ENCODE data around the gene HNF4A. TPM values are rescaled to one million over a fixed set of nuclear protein-coding genes. Genes with fewer than 3 reads are reported as not detected.

The HNF4A gene
- total and polyA plus RNA-seq, 2 of the 13 experiments (the other 11 are each of a cell fraction or from before 2014, with no cell fraction given) = 80.9 to 169 TPM

DNA sequence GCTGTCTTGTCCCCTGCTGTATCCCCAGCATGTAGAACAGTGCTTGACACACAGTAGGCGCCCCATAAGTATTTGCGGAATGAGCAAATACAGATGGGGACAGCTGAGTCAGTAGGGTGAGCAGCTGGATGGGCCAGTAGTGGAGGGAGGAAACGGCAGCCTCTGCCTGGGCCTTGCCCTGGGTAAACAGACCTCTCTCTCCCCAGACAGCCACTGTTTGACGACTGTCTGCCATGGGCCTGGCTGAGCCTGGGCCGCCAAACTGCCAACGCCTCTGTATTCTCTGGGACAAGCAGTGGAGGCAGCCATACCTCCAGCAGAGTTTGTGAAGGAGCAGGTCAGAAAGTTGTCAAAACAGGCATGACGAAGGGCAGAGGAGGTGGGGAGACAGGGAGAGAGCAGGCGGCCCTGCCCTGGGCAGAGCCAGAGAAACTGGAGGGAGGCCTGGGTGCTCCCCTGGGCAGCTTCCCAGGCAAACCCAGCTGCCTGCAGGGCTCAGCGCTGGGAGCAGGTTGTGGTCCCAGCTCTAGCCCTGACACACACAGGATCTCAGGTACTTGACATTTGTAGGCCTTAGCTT, 15.2 kb downstream of the HNF4A start (continued):
- TF ChIP-seq ARID2 (CRISPR knock-in tag; IDR thresholded peaks at IDR 0.05; ENCODE audit: borderline replicate concordance) = peak; percentile 78; the same call in 1 of the 2 replicates
- TF ChIP-seq HMG20B (CRISPR knock-in tag; conservative IDR thresholded peaks at IDR 0.05) = peak; percentile 63; the same call in 1 of the 2 replicates
- TF ChIP-seq ZNF143 (CRISPR knock-in tag; IDR thresholded peaks at IDR 0.05) = peak; percentile 73
- no peak; the same call in 1 of the 2 replicates for TF ChIP-seq ZNF557 (CRISPR knock-in tag; IDR thresholded peaks at IDR 0.05)
- peak; percentile 66; the same call in 1 of the 2 replicates for TF ChIP-seq SAFB2 (CRISPR knock-in tag; IDR thresholded peaks at IDR 0.05; ENCODE audit: borderline replicate concordance, low read depth)
- no peak for TF ChIP-seq ZEB1 (IDR thresholded peaks at IDR 0.05; ENCODE audit: insufficient replicate concordance, low read depth)
- no peak for TF ChIP-seq TMF1 (CRISPR knock-in tag; IDR thresholded peaks at IDR 0.05; ENCODE audit: low read depth)
- peak; percentile 99 for TF ChIP-seq ZNF644 (CRISPR knock-in tag; IDR thresholded peaks at IDR 0.05; ENCODE audit: low read depth)
- peak; percentile 54 for TF ChIP-seq ADNP (CRISPR knock-in tag; IDR thresholded peaks at IDR 0.05)
- 0 out of 2 replicates have a peak, but pooled peaks have one; percentile 56 for TF ChIP-seq ZNF33B (CRISPR knock-in tag; IDR thresholded peaks at IDR 0.05)
- TF ChIP-seq CEBPG (CRISPR knock-in tag; IDR thresholded peaks at IDR 0.05) = peak; percentile 72
- TF ChIP-seq ZNF451 (CRISPR knock-in tag; IDR thresholded peaks at IDR 0.05) = peak; percentile 66; the same call in 1 of the 2 replicates
- TF ChIP-seq FOXO1 (CRISPR knock-in tag; IDR thresholded peaks at IDR 0.05) = peak; percentile 89
- TF ChIP-seq, protein P1, sequence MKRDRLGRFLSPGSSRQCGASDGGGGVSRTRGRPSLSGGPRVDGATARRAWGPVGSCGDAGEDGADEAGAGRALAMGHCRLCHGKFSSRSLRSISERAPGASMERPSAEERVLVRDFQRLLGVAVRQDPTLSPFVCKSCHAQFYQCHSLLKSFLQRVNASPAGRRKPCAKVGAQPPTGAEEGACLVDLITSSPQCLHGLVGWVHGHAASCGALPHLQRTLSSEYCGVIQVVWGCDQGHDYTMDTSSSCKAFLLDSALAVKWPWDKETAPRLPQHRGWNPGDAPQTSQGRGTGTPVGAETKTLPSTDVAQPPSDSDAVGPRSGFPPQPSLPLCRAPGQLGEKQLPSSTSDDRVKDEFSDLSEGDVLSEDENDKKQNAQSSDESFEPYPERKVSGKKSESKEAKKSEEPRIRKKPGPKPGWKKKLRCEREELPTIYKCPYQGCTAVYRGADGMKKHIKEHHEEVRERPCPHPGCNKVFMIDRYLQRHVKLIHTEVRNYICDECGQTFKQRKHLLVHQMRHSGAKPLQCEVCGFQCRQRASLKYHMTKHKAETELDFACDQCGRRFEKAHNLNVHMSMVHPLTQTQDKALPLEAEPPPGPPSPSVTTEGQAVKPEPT (CRISPR knock-in tag; IDR thresholded peaks at IDR 0.05; ENCODE audit: low read depth) = no peak; the same call in 1 of the 2 replicates
- peak; percentile 97 for TF ChIP-seq MEIS2 (CRISPR knock-in tag; IDR thresholded peaks at IDR 0.05)
- TF ChIP-seq, protein P2, sequence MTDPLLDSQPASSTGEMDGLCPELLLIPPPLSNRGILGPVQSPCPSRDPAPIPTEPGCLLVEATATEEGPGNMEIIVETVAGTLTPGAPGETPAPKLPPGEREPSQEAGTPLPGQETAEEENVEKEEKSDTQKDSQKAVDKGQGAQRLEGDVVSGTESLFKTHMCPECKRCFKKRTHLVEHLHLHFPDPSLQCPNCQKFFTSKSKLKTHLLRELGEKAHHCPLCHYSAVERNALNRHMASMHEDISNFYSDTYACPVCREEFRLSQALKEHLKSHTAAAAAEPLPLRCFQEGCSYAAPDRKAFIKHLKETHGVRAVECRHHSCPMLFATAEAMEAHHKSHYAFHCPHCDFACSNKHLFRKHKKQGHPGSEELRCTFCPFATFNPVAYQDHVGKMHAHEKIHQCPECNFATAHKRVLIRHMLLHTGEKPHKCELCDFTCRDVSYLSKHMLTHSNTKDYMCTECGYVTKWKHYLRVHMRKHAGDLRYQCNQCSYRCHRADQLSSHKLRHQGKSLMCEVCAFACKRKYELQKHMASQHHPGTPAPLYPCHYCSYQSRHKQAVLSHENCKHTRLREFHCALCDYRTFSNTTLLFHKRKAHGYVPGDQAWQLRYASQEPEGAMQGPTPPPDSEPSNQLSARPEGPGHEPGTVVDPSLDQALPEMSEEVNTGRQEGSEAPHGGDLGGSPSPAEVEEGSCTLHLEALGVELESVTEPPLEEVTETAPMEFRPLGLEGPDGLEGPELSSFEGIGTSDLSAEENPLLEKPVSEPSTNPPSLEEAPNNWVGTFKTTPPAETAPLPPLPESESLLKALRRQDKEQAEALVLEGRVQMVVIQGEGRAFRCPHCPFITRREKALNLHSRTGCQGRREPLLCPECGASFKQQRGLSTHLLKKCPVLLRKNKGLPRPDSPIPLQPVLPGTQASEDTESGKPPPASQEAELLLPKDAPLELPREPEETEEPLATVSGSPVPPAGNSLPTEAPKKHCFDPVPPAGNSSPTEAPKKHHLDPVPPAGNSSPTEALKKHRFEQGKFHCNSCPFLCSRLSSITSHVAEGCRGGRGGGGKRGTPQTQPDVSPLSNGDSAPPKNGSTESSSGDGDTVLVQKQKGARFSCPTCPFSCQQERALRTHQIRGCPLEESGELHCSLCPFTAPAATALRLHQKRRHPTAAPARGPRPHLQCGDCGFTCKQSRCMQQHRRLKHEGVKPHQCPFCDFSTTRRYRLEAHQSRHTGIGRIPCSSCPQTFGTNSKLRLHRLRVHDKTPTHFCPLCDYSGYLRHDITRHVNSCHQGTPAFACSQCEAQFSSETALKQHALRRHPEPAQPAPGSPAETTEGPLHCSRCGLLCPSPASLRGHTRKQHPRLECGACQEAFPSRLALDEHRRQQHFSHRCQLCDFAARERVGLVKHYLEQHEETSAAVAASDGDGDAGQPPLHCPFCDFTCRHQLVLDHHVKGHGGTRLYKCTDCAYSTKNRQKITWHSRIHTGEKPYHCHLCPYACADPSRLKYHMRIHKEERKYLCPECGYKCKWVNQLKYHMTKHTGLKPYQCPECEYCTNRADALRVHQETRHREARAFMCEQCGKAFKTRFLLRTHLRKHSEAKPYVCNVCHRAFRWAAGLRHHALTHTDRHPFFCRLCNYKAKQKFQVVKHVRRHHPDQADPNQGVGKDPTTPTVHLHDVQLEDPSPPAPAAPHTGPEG (CRISPR knock-in tag; IDR thresholded peaks at IDR 0.05) = 0 out of 2 replicates have a peak, but pooled peaks have one; percentile 82
- peak; percentile 59; the same call in 1 of the 2 replicates for TF ChIP-seq NFE2 (CRISPR knock-in tag; IDR thresholded peaks at IDR 0.05)
- TF ChIP-seq, protein P3, sequence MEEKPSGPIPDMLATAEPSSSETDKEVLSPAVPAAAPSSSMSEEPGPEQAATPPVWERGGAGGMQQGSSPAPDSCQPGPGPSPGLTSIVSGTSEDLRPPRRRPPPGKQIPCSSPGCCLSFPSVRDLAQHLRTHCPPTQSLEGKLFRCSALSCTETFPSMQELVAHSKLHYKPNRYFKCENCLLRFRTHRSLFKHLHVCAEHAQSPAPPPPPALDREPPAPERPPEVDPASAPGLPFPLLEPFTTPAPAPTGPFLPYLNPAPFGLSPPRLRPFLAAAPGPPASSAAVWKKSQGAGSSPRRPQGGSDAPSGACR (CRISPR knock-in tag; IDR thresholded peaks at IDR 0.05) = no peak
- TF ChIP-seq ELF1 (CRISPR knock-in tag; IDR thresholded peaks at IDR 0.05) = peak; percentile 57
- TF ChIP-seq ZNF766 (CRISPR knock-in tag; IDR thresholded peaks at IDR 0.05; ENCODE audit: borderline replicate concordance) = peak; percentile 75; the same call in 1 of the 2 replicates
- TF ChIP-seq KLF12 (CRISPR knock-in tag; IDR thresholded peaks at IDR 0.05; ENCODE audit: borderline replicate concordance) = no peak
- TF ChIP-seq, protein P4, sequence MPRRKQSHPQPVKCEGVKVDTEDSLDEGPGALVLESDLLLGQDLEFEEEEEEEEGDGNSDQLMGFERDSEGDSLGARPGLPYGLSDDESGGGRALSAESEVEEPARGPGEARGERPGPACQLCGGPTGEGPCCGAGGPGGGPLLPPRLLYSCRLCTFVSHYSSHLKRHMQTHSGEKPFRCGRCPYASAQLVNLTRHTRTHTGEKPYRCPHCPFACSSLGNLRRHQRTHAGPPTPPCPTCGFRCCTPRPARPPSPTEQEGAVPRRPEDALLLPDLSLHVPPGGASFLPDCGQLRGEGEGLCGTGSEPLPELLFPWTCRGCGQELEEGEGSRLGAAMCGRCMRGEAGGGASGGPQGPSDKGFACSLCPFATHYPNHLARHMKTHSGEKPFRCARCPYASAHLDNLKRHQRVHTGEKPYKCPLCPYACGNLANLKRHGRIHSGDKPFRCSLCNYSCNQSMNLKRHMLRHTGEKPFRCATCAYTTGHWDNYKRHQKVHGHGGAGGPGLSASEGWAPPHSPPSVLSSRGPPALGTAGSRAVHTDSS (CRISPR knock-in tag; conservative IDR thresholded peaks at IDR 0.05) = no peak
